ENCODE data around the gene FMO1.

- TF ChIP-seq CTCF (IDR thresholded peaks at IDR 0.05; ENCODE audit: control extremely low read depth in 1 of 3, insufficient read depth in 1 of 3, low read depth in 1 of 3, low read length in 3 of 3) (no peak), USF2 (IDR thresholded peaks at IDR 0.05; ENCODE audit: low read length) (no peak)
Observed at GRCh38 chr1:171248302-171248701, at the start of gene FMO1.

Data from H1 (cell line).